HG03469 (cell line): ENCODE data around the gene RORC.
"Not testable (repeated sequence)": the region's sequence is repeated elsewhere in the genome, so short reads cannot be mapped to it uniquely, and the experiment has no call there.

Experiments used
- ATAC-seq: cut with Tn5 transposase; IDR thresholded peaks from one replicate; pipeline ENCODE4 v1.9.1; 2021; ENCODE audit warnings: mild to moderate bottlenecking, moderate library complexity, moderate number of reproducible peaks; ENCODE audit not compliant: unreplicated experiment

RORC gene

DNA sequence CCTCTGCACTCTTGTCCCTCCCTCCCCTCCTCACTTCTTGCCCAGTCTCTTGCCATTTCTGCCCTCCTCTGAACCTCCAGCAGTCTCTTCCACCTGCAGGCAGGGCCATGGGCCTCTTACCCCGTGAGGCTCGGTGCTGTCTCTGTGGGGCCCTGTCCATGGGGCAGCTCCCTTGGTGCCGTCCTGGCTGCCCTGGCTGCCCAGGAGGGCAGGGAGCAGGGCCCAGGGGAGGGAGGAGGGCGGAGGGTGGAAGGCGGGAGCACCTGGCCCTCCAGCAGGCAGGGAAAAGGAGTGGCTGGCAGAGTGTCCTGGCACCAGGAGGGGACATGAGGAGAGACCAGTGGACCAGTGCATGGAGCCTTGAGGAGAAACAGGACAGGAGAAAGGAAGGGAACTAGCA is at the start of gene RORC:
RORC (minus strand) TSS at position 198 of the 400 bp plus-strand sequence; CDS start at position 160, 38 bp downstream.
- ATAC-seq = no peak

DNA sequence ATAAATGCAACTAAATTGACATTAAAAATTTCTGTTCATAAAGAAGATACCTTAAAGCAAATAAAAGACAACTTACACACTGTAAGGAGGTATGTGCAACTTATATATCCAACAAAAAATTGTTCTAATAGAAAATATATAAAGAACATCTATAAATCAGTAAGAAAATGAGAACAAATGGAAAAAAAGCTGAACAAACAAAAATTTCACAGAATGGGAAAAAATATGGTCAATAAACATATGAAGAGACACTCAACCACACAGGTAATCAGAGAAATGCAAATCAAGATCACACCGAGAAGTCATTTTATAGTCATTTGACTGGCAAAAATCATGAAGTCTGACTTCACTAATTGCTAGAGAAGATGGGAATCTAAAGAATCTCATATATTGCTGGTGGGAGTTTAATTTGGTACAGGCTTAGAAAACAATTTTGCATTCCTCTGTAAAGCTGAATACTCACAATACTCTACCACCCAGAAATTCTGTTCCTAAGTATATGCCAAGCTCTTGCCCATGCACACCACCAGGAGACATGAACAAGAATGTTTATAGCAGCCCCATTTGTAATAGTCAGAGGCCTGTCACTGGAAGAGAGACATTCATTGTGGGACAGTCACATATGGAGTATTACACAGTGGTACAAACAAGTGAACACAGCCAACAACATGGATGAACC is 44.0 kb upstream of the RORC start:
- ATAC-seq = no peak

DNA sequence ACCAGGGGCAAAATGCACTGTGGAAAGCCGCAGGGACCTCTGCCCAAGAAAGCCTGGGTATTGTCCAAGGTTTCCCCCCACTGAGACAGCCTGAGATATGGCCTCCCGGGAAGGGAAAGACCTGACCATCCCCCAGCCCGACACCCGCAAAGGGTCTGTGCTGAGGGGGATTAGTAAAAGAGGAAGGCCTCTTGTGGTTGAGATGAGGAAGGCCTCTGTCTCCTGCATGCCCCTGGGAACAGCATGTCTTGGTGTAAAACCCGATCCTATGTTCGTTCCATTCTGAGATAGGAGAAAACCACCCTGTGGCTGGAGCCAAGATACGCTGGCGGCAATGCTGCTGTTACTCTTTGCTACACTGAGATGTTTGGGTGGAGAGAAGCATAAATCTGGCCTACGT is 41.2 kb upstream of the RORC start:
- ATAC-seq = not testable (repeated sequence)

- no peak for ATAC-seq
Measured at GRCh38 chr1:151871284-151872030, 39.9 kb upstream of the RORC start.

GRCh38 chr1:151868486-151868885 is 36.9 kb upstream of the RORC start:
- no peak for ATAC-seq

GRCh38 chr1:151867765-151868411 is 36.3 kb upstream of the RORC start:
- no peak for ATAC-seq

DNA sequence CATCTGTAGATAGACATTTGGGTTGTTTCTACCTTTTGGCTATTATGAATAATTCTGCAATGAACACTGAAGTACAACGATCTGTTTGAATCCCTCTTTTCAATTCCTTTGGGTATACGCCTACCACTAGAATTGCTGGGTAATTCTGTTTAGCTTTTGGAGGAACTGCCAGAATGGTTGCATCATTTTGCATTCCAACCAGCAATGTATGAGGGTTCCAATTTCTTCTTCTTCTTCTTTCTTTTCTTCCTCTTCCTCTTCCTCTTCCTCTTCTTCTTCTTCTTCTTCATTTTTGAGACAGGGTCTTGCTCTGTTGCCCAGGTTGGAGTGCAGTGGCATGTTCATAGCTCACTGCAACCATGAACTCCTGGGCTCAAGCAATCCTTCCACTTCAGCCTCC is 35.7 kb upstream of the RORC start:
- ATAC-seq = no peak

DNA sequence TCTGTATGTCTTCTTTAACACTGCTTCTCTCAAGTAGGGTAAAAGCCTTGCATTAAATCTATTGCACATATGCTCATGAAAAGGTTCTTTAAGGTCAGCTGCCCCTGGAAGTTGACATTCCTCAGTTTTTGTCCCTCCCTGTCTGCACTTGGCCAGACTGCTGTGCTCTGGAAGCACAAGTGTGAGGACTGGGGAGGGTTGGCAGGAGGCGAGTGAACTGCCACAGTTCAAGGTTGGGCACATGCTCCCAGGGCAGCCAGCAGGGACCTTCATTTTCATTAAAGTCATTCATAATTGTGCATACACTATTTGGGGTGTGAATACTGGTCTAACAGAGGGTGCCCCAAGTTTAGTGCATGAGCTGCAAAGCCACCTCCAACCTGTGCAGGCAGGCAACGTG is 32.8 kb upstream of the RORC start:
- ATAC-seq = no peak

DNA sequence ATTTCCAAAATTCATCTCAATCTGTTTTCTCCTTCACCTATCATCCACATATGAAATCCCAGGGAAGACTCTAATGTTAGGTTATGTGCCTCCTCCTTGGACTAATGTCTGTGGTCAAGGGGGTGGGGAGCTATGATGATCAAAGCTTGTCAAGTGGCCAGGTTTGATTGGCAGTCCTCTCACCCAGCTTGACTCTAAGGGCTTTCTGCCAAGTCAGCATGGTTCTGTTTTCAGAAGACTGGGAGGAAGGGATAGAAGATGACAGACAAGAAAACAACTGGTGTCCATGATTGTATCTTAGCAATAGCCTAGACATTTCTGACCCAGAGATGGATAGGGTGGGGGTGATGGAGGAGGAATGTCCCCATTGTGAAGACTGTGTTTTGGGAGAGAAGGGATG is 31.0 kb upstream of the RORC start:
- no peak for ATAC-seq

GRCh38 chr1:151860504-151861187 is 29.0 kb upstream of the RORC start:
- ATAC-seq = no peak

GRCh38 chr1:151859891-151860293 is 28.3 kb upstream of the RORC start:
- ATAC-seq = no peak

DNA sequence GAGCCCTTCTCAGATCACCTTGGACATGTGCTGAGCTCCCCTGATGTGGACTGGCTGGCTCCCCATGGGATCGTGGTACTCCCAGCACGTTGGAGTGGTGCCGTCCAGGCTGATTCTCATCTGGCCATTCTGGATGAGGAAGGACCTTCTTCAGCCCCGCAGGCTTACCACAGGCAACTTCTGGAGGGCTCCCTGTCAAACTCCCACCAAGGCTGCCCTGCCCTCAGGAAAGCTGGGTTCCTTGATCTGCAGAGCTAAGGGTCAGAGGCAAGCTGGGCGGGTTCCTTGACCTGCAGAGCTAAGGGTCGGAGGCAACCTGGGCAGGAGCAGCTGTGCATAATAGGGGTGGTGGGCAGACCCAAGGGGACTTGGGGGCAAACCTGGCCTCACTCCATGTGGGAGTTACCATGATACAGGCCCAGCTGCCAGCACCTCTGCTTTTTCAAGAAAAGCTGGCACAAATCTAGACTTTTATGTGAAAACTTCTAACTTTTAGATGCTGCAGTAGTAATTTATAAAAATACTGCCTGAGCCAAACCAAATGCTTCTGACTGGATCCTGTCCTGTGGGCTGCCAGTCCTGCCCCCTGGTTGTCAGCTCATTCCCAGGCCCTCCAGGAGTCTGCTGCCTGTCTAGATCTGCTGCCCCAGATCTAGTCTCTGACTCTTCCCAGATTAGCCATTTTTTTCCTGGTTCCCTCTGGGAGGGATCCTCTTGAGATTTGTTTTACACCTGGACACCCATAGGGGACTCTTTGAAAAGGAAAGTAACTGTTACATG is 27.5 kb upstream of the RORC start:
- ATAC-seq = no peak

DNA sequence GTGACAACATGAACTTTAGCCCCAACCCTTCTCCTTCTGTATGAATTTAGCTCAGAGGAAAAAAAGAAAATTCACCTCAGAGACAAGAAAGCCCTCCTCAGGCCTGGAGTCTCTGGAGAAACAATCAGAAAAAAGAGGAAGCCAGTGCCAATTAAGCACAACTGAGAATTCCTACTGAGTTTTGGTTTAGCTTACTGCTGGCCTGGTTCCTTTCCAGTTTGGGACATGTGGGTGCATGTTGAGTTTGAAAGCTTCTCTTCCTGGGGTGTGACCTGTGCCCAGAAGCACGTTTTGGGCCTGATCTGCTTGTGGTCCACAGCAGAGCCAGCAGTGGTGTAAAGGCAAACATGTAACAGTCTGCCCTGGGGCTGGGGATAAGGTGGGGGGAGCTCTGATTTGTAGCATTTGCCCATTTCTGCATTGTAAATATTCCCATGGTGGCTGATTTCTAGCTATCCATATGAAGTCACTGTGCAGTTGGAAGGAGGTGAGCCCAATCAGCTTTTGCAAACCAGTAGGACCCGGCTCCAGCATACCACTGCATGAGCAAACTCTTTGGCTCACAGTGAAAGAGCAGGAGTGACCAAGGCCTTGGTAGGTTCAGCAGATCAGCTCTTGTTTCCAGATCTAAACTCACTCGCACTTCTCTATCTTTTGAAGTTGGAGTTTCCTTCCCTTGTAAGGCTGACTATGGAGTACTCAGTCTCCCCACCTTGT is 26.6 kb upstream of the RORC start:
- ATAC-seq = no peak

DNA sequence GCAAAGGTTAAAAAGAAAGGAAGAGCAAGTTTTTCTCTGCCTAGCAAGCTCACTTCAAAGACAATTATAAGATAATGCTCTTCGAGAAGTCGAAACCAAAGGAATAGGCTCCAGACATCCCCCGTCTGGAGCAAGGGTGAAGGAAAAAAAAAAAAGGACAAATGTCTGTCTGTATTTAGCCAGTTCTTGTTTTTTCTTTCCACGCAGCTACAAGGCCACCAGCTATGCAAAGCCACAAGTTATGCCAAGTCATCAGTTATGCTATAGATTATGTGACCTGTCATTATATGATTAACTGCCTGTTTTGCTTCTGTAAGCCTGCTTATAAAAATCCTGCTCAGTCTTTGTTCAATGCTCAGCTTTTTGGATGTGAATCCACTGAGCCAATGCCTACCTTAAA is 24.3 kb upstream of the RORC start:
- no peak for ATAC-seq

DNA sequence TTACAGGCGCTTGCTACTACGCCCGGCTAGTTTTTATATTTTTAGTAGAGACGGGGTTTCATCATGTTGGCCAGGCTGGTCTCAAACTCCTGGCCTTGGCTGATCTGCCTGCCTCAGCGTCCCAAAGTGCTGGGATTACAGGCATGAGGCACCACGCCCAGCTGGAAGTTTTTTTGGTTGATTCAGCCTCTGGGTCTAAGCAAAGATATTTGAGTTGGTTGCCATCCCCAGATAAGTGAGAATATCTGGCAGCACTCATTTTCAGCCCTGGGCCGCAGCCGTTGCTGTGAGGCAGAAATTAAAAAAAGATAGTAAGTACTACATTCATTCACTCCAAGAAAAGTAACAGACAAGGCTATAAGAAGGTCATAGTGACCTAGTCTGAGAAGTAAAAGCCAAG is 23.9 kb upstream of the RORC start:
- ATAC-seq = not testable (repeated sequence)

- no peak for ATAC-seq
Measured at GRCh38 chr1:151854658-151855057, 23.1 kb upstream of the RORC start.

- no peak for ATAC-seq
Measured at GRCh38 chr1:151853411-151853943, 21.9 kb upstream of the RORC start, which contains the start of gene THEM5. Gene THEM5 (minus strand): TSS chr1:151853712. CDS start chr1:151853565, 147 bp downstream.

DNA sequence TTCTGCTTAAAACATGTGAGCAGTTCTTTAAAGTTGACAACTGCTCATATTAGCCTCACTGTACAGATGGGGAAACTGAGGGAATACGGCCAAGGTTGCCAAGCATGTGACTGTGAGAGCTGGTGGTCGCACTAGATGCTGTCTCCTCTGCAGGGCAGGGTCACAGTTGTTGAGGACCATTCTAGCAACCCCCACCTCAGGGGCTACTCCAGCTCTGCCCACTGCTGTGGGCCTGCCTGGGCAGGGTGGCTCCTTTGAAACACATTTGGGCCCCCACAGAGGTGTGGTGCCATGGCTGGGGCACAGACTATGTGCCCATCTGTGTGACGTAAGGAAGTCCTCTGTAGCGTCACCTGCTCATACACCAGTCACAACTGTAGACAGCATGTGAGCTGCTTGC is 21.1 kb upstream of the RORC start:
- no peak for ATAC-seq

DNA sequence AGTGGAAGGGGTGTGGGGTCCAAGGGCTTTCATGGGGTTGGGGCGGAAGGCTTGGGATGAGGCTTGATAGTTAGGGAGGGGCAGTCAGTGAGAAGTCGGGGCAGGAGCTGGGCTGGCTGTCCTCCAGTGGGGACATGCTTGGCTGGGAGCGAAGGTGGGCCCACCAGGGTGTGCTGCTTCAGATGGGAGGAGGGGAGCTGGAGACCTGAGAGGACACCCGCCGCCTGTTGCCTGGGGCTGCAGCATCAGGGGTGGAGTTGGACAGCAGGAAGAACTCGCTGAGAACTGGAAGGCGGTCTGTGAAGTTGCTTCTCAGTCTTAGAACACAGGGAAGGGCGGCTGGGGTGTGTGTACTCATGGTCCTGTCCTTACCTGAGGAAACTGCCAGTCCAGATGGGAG is 20.3 kb upstream of the RORC start:
- ATAC-seq = no peak

- no peak for ATAC-seq
Measured at GRCh38 chr1:151849871-151850270, 18.3 kb upstream of the RORC start.
